Measurements from ENCODE around the gene DNAH9. TPM values are rescaled to one million over a fixed set of nuclear protein-coding genes. Genes with fewer than 3 reads are reported as not detected.

The DNAH9 gene
- polyA plus RNA-seq, 1 donor from 2014 or later: 2.0 TPM

- no peak for TF ChIP-seq REST (IDR thresholded peaks at IDR 0.05; ENCODE audit: borderline replicate concordance)
- TF ChIP-seq MXI1 (conservative IDR thresholded peaks at IDR 0.05; ENCODE audit: poor library complexity, severe bottlenecking): no peak
- no peak for TF ChIP-seq EP300 (conservative IDR thresholded peaks at IDR 0.05; ENCODE audit: poor library complexity, severe bottlenecking)
- no peak for TF ChIP-seq SMC3 (conservative IDR thresholded peaks at IDR 0.05; ENCODE audit: poor library complexity)
- no peak for TF ChIP-seq CTCF (IDR thresholded peaks at IDR 0.05; ENCODE audit: poor library complexity, severe bottlenecking)
- TF ChIP-seq RAD21 (conservative IDR thresholded peaks at IDR 0.05): no peak
- TF ChIP-seq POLR2AphosphoS5 (IDR thresholded peaks at IDR 0.05): no peak
- no peak for TF ChIP-seq EZH2 (IDR thresholded peaks at IDR 0.05; ENCODE audit: borderline replicate concordance, insufficient read depth, low read length, poor library complexity, severe bottlenecking)
- TF ChIP-seq TAF1 (IDR thresholded peaks at IDR 0.05; ENCODE audit: low read depth): no peak
- Histone ChIP-seq H3K4me3 (ENCODE audit: low read length) (no peak overlapping the region), H3K79me2 (replicated peaks; ENCODE audit: insufficient read depth, low read length) (no peaks in the 10 kb centered on the region), H3K27me3 (ENCODE audit: insufficient read depth, low read depth, low read length) (no peaks in the 10 kb centered on the region), H3K27ac (ENCODE audit: low read length) (no peak overlapping the region), H2AFZ (ENCODE audit: low read depth, low read length) (no peak overlapping the region), H3K9ac (ENCODE audit: low read length) (no peak overlapping the region), H3K9me2 (ENCODE audit: insufficient read depth, low read length) (no peaks in the 10 kb centered on the region), H3K9me3 (ENCODE audit: low read length) (no peaks in the 10 kb centered on the region), H3K36me3 (ENCODE audit: insufficient read depth, low read length) (no peaks in the 10 kb centered on the region), H3F3A (ENCODE audit: insufficient read depth, low read length, poor library complexity, severe bottlenecking) (no peaks in the 10 kb centered on the region), H3K4me2 (ENCODE audit: low read length) (no peak overlapping the region), H4K20me1 (ENCODE audit: insufficient read depth) (no peaks in the 10 kb centered on the region)
Measured at GRCh38 chr17:11701911-11702310, 103.6 kb downstream of the DNAH9 start.

GRCh38 chr17:11704041-11704440, 105.8 kb downstream of the DNAH9 start:
- no peaks in the 10 kb centered on the region for H4K20me1 ChIP-seq (ENCODE audit: insufficient read depth)
- no peaks in the 10 kb centered on the region for H3K27me3 ChIP-seq (ENCODE audit: insufficient read depth, low read depth, low read length)
- no peak overlapping the region for H3K4me3 ChIP-seq (ENCODE audit: low read length)
- no peak overlapping the region for H3K9ac ChIP-seq (ENCODE audit: low read length)
- no peak overlapping the region for H3K27ac ChIP-seq (ENCODE audit: low read length)
- H3K36me3 ChIP-seq (ENCODE audit: insufficient read depth, low read length): no peaks in the 10 kb centered on the region
- no peaks in the 10 kb centered on the region for H3K9me2 ChIP-seq (ENCODE audit: insufficient read depth, low read length)
- H3K4me2 ChIP-seq (ENCODE audit: low read length): no peak overlapping the region
- H3F3A ChIP-seq (ENCODE audit: insufficient read depth, low read length, poor library complexity, severe bottlenecking): no peaks in the 10 kb centered on the region
- TF ChIP-seq EZH2 (IDR thresholded peaks at IDR 0.05; ENCODE audit: borderline replicate concordance, insufficient read depth, low read length, poor library complexity, severe bottlenecking) (no peak), EP300 (conservative IDR thresholded peaks at IDR 0.05; ENCODE audit: poor library complexity, severe bottlenecking) (no peak), RAD21 (conservative IDR thresholded peaks at IDR 0.05) (no peak), SMC3 (conservative IDR thresholded peaks at IDR 0.05; ENCODE audit: poor library complexity) (no peak), REST (IDR thresholded peaks at IDR 0.05; ENCODE audit: borderline replicate concordance) (no peak), TAF1 (IDR thresholded peaks at IDR 0.05; ENCODE audit: low read depth) (no peak), POLR2AphosphoS5 (IDR thresholded peaks at IDR 0.05) (no peak), MXI1 (conservative IDR thresholded peaks at IDR 0.05; ENCODE audit: poor library complexity, severe bottlenecking) (no peak), CTCF (IDR thresholded peaks at IDR 0.05; ENCODE audit: poor library complexity, severe bottlenecking) (no peak)
- H3K9me3 ChIP-seq (ENCODE audit: low read length): no peaks in the 10 kb centered on the region
- H3K79me2 ChIP-seq (replicated peaks; ENCODE audit: insufficient read depth, low read length): no peaks in the 10 kb centered on the region
- H2AFZ ChIP-seq (ENCODE audit: low read depth, low read length): no peak overlapping the region

Data from neural cell (in vitro differentiated cells).